ENCODE measurements around the gene SPTB.
A peak's percentile ranks its signal among the peaks of the same experiment; 100 is the strongest.

SPTB gene

DNA sequence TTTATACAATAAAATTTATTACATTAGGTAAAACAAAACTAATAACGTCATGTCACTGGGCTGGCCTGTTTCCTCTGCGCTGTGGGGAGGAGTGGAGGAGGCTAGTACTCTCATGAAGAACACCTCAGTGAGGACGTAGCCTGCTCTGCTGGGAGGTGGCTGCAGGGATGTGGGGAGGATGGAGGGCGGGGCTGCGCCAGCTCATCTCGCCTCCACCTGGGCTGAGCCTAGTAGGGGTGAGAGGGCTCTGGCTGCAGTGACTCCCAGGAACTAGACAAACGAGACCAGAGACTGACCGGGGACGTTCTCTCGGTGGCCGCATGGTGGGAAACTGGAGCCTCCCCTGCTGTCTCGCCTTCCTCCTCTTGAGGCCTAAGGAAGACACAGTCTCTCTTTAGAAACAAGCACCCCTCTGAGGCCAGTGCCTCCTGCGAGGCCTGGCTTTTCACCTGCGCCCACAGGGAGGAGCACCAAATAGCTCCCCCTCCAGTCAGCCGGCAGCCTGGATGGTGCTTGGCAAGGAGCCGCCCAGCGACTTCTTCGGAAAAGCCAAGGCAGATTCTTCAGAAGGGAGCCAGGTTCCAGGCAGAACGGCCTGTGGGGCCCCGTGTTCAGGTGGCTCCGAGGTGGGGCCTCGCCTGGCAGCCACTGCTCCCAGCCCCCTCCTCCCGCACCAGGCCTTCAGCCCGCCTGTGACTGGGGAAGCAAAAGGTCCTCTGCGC lies 113.1 kb downstream of the SPTB start:
- DNase-seq (ENCODE audit: low read depth): no peak

- DNase-seq (ENCODE audit: low read depth): no peak
Measured at GRCh38 chr14:64765740-64766302, 113.9 kb downstream of the SPTB start.

DNA sequence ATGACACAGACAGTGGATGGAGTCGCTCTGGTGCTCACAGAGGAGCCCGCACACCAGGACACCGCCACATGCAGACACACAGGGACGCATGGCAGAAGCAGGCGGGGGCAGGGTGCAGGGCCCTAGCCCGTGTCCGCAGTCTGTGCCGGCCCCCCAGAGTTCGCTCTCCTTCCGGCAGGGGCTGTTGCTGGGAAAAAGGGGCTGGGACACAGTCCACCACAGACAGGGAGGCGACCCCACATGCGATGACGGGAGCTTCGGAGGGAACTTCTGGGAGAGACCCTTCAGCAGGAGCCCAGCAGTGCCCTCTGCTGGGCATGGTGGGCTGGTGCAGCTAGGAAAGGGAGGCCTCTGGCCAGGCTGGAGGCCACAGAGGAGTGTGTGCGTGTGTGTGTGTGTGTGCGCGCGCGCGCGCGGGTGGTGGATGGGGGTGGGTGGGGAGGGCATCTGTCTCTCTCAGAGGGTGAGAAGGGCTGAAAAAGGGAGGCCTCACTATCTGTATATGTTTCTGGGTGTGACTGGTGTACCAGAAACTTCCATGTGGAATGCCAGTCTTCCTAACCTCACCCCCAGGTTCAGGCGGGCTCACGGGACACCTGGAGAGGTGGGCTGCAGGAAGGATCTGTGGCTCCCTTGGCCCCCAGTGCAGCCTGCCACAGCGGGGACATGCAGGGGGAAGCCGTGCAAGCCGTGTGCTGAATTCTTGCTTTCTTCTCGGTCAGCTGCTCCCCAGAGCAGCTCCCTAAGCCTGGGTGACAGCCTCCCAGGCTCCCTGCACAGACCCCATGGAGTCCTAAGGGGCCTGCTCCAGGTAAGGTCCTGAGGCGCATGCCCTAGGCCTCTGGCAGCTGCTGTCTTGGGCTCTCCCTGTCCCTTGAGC lies 114.8 kb downstream of the SPTB start:
- DNase-seq (ENCODE audit: low read depth): peak; percentile 58

- no peak for DNase-seq (ENCODE audit: low read depth)
Measured at GRCh38 chr14:64763801-64764621, 115.7 kb downstream of the SPTB start.

DNA sequence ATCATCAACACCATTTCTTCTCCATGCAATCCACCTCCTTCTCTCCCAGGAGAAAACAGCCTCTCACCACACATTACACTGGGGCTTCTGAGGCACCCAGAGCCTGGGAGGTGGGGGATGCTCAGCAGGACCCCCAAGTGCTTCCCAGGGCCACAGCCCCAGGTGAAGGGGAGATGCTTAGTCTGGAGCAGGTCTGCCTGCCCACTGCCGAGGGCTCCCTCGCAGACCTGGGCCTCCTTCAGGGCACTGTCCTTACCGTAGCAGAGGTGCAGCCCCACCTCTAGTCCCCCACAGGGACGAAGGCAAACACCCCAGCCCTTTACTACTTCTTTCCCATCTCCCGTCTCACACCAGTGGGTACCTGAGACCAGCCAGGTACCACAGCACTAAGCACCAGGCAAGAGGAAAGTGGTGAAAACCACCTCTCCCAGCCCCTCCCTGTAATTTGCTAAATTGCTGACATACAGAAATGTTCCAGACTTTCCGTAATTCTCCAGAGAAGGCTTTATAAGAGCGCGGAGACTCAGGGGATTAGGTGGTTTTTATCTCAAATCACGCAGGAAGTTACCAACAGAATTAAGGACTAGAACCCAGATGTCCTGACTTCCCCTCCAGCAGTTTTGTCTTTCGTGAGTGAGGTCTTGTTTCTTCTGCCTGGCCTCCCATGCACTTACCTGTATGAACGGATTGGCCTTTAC lies 116.5 kb downstream of the SPTB start:
- no peak for DNase-seq (ENCODE audit: low read depth)

DNA sequence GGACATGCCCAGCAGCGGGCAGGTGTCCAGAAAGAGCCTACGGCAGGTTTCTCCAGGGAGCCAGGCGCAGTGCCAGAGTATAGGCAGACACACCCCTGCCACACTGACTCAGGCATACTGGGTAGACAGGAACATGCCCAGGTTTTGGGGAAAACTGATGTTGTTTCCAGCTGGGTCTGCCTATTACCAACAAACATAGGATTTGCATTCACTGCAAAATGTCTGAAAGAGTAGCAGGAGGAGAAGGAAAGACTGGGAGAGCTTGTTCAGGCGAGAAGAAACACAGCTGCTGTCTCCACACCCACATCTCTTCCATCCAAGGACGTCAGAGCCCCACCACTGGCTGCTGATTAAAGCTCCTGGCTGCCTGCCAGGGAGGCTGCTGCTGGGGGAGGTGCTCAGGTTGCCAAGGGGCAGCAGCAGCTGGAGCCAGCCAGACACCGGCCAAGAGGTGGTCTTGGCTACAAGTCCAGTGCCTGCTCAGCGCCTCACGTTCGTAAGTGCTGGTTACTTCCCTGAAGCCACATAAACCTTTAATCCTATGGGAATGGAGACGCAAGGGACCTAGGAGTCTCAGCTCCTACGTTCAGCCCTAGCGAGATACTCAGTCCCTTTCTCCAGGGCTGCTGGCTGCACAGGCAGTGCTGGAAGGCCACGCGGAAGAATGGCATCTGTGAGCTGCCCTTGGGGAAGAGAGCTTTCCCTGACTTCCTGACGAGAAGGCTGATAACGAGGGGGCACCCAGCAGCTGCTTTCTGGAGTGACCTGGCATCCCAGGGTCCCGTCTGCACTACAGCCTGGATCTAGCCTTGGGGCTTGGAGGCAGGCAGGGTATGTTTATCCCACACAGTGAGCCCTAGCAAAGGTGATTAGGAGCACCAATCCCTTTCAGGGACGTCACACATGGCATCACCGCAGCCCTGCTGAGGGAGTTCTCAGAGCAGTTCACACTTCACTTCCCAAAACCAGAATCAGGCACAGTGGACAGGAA lies 117.4 kb downstream of the SPTB start:
- peak; percentile 40 for DNase-seq (ENCODE audit: low read depth)

- no peak for DNase-seq (ENCODE audit: low read depth)
Measured at GRCh38 chr14:64761441-64762043, 118.2 kb downstream of the SPTB start.

DNA sequence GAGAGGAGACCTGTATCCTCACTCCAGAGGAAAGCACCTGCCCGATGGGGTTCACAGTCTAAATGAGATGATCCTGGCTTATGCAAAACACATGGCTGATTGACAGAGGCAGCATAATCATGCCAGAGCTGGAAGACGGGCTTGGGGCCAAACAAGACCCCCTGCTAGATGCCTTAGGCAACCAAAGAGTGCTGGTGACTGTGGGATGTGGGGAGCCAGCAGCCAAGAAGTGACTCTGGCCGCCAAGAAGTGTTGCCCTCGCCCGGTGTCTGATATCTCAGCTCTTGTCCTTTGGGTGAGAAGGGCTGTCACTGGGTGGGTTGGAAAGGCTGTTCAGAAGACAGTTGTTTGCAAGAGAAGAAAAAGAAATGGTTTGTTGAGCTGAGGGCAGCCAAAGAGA lies 118.8 kb downstream of the SPTB start:
- no peak for DNase-seq (ENCODE audit: low read depth)

DNA sequence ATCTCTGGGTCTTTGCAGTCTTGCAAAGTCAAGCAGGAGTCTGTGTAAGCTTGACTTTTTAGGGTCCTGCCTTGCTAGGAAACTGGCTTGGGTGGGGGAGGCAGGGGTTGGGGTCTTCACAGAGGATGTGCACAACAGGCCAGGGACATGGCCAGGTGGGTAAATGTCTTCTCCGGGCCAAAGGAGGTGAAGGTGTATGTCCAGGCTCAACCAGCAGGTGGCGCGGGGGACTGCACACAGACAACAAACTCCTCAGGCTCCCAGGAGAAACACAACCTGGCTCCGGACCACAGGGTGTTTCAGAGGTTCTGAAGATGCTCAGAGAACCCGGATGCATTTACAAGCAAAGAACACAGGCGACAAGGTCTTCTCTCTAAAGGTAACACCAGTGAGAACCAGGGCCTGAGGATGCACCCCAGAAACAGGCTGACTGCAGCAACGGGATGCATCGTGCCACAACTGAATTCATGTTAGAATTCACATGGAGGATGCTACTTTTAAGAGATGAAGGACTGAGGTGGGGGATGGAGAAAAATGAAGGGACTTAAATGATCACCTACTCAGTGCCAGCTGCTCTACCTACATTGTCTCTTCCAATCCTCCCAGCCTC lies 119.5 kb downstream of the SPTB start:
- DNase-seq (ENCODE audit: low read depth): no peak

DNA sequence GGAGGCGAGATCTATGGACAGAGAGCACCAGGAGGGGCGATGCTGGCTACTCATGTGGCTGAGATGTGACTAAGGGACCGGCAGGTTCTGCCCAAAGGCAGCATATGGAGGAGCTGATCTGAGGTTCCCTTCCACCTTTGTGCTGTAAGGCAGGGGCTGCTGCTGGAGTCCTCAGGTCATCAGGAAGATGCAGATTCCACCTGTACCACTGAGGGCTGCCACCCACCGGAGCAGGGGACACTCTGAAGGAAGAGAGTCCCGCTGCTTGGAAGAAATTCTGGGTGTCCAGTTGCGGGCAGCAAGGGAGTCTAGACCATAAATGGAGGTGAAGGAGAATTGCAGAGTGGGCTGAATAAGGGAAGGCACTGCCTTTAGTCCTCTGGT lies 120.2 kb downstream of the SPTB start:
- no peak for DNase-seq (ENCODE audit: low read depth)

DNA sequence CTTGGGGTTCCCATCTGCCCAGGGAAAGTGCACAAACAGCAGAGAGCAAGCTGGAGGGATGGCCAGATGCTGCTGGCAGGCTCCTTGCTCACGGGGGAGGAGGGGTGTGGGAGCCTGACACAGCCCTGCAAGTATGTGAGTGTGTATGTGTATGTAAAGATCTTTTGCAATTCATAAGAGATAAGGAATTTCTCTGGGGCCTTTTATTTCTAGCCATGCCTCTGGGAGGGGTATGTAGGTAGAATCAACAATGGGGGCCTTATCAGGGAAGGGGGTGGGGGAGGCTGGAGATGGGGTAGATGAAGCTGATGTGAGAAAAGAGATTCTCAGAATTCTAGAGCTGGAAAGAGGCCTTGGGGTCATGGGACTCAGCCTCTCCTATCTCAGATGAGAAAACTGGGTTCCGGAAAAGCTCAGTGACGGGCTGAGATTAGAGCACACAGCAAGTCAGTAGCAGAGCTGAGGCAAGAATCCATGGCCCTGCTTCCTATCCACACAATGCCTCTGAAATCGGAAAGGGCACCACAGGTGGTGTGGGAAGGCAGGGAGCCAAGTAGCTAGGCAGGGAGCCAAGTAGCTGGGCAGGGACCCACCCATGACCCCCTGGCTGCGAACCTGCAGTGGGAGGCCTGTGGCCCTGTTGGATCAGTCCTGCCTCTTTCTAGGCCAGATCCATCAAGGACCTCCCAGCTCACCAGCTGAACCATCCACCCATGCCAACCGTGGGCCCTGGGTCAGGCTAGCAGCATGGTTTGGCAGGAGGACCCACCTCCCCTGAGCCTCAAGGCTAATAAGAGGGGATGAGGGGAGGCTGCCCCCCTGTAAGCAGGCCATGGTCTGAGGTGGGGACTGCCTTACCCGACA lies 120.8 kb downstream of the SPTB start:
- no peak for DNase-seq (ENCODE audit: low read depth)

DNA sequence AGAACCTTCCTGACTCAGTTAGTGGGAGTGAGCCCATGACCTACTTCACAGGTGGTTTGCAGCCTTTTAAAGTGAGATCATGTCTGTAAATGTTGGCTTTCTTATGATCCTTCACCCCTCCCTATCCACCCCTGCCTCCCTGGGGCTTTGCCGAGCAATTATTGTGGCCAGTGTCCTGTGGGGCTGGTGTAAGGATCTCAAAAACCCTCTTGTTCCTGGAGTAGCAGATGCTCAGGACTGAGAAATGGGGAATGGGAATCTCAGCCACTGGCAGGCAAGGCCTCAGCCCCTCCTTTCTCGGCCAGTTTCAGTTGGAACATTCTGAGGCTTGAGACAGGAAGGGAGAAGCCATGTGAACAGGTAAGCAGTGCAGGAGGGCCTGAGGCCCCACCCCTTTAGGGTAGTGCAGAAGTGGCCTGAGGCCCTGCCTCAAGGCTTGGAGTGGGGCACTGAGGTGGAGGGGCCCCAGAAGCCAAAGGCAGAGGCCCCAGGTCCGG lies 121.6 kb downstream of the SPTB start:
- no peak for DNase-seq (ENCODE audit: low read depth)

GRCh38 chr14:64757601-64758000 lies 122.1 kb downstream of the SPTB start:
- DNase-seq (ENCODE audit: low read depth): no peak

- DNase-seq (ENCODE audit: low read depth): no peak
Measured at GRCh38 chr14:64756712-64757111, 123.0 kb downstream of the SPTB start.

GRCh38 chr14:64755781-64756221 lies 123.9 kb downstream of the SPTB start:
- DNase-seq (ENCODE audit: low read depth): no peak

- DNase-seq (ENCODE audit: low read depth): no peak
Measured at GRCh38 chr14:64754685-64755084, 125.0 kb downstream of the SPTB start.

GRCh38 chr14:64753999-64754398 lies 125.7 kb downstream of the SPTB start:
- no peak for DNase-seq (ENCODE audit: low read depth)

- no peak for DNase-seq (ENCODE audit: low read depth)
Measured at GRCh38 chr14:64753374-64753773, 126.3 kb downstream of the SPTB start.

Measured in CMK (cell line).